BE2C (cell line): Measurements from ENCODE around the gene ADGRF1.

Source experiments
- DNase-seq: peaks from one replicate; pipeline ENCODE4 v3.0.0-alpha.2; 2020
- H3K27me3 ChIP-seq: fragments of 250-450 bp; sonication (Bioruptor Pico); 2 replicates; pipeline ENCODE4 v1.5.1; 2020; ENCODE audit warnings: mild to moderate bottlenecking
- H3K36me3 ChIP-seq: fragments of 250-450 bp; sonication (Bioruptor Pico); 2 replicates; pipeline ENCODE4 v1.5.1; 2020; ENCODE audit warnings: mild to moderate bottlenecking
- H3K4me1 ChIP-seq: fragments of 250-450 bp; sonication (Bioruptor Pico); 2 replicates; pipeline ENCODE4 v1.5.1; 2020
- H3K4me3 ChIP-seq: 2 replicates; pipeline ENCODE4 v1.5.1; 2011; ENCODE audit warnings: low read depth, low read length
- H3K9me3 ChIP-seq: fragments of 250-450 bp; sonication (Bioruptor Pico); 2 replicates; pipeline ENCODE4 v1.5.1; 2020
- CTCF ChIP-seq: IDR thresholded peaks from 2 replicates; pipeline ENCODE4 v1.5.1; 2012; ENCODE audit warnings: mild to moderate bottlenecking, low read depth, low read length

Gene ADGRF1

GRCh38 chr6:47043286-47043685 lies 1.2 kb upstream of the ADGRF1 start:
- H3K4me3 ChIP-seq = no peak overlapping the region
- no peak for TF ChIP-seq CTCF
- no peaks in the 10 kb centered on the region for H3K36me3 ChIP-seq
- H3K9me3 ChIP-seq = no peaks in the 10 kb centered on the region
- H3K27me3 ChIP-seq = peaks cover 10% of the 10 kb centered on the region
- DNase-seq = no peak
- H3K4me1 ChIP-seq = no peaks in the 10 kb centered on the region

- no peaks in the 10 kb centered on the region for H3K4me1 ChIP-seq
- no peaks in the 10 kb centered on the region for H3K36me3 ChIP-seq
- TF ChIP-seq CTCF = no peak
- no peaks in the 10 kb centered on the region for H3K9me3 ChIP-seq
- no peak for DNase-seq
- no peak overlapping the region for H3K4me3 ChIP-seq
- peaks cover 13% of the 10 kb centered on the region for H3K27me3 ChIP-seq
Measured at GRCh38 chr6:47041741-47042140, 391 bp downstream of the ADGRF1 start.

GRCh38 chr6:47034926-47035325 lies 7.2 kb downstream of the ADGRF1 start:
- H3K4me3 ChIP-seq = no peak overlapping the region
- TF ChIP-seq CTCF = no peak
- no peaks in the 10 kb centered on the region for H3K9me3 ChIP-seq

GRCh38 chr6:47034421-47034820 lies 7.7 kb downstream of the ADGRF1 start:
- Histone ChIP-seq H3K27me3 (peaks cover 47% of the 10 kb centered on the region), H3K36me3 (no peaks in the 10 kb centered on the region), H3K4me1 (no peaks in the 10 kb centered on the region), H3K9me3 (no peaks in the 10 kb centered on the region), H3K4me3 (no peak overlapping the region)
- no peak for TF ChIP-seq CTCF
- DNase-seq = no peak

More at GRCh38 chr6:47034926-47035325, 7.2 kb downstream of the ADGRF1 start:
- Histone ChIP-seq H3K36me3 (no peaks in the 10 kb centered on the region), H3K4me1 (no peaks in the 10 kb centered on the region), H3K27me3 (peaks cover 47% of the 10 kb centered on the region)
- DNase-seq = no peak

GRCh38 chr6:47032974-47033765 lies 9.0 kb downstream of the ADGRF1 start:
- TF ChIP-seq CTCF = no peak
- no peaks in the 10 kb centered on the region for H3K36me3 ChIP-seq
- H3K4me3 ChIP-seq = no peak overlapping the region
- DNase-seq = no peak
- no peaks in the 10 kb centered on the region for H3K4me1 ChIP-seq
- H3K9me3 ChIP-seq = no peaks in the 10 kb centered on the region
- peaks cover 49% of the 10 kb centered on the region for H3K27me3 ChIP-seq

- Histone ChIP-seq H3K9me3 (no peaks in the 10 kb centered on the region), H3K27me3 (peaks cover 40% of the 10 kb centered on the region), H3K4me3 (no peak overlapping the region), H3K4me1 (no peaks in the 10 kb centered on the region), H3K36me3 (no peaks in the 10 kb centered on the region)
- no peak for DNase-seq
- TF ChIP-seq CTCF = no peak
Measured at GRCh38 chr6:47031656-47032055, 10.5 kb downstream of the ADGRF1 start.
